Measurements from ENCODE around the gene VCAN. TPM values are rescaled to one million over a fixed set of nuclear protein-coding genes. Genes with fewer than 3 reads are reported as not detected.

The VCAN gene
- total and polyA plus RNA-seq, 2 of the 8 experiments (the other 6 are each of a cell fraction or from before 2014, with no cell fraction given): 146 to 404 TPM

DNA sequence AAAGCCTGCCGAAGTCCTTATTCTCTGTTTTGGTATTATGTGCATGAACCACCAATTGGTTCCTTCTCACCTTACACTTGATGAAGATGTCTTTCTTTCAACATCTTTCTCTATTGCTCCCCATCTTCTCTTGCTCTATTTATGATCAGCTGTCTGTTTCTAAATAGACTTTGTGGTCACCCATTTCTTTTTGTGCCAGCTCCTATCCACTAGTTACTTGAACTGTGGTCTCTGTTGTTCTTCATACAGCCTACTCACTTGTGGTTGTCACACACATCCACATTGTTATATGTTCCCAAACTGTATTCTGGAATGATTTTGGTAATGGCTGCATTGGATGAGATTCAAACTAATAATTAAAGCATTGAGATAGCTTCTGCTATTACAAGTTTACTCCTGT is 11.4 kb downstream of the VCAN start:
- H2BK120ac ChIP-seq (replicated peaks; ENCODE audit: low read depth, low read length): no peak overlapping the region
- H2BK20ac ChIP-seq (ENCODE audit: low read length): no peak overlapping the region
- peaks cover 7 to 97% of the 10 kb centered on the region in 2 experiments; a peak in 3 of 4 replicates for H3K79me2 ChIP-seq (ENCODE audit: control insufficient read depth in 1 of 2, insufficient read depth in 2 of 2, low read length in 2 of 2)
- H3K4me3 ChIP-seq (ENCODE audit: extremely low read depth in 1 of 4, insufficient read depth in 2 of 4, low read depth in 3 of 4, low read length in 4 of 4): no peak overlapping the region
- no peak overlapping the region for H2AK5ac ChIP-seq (ENCODE audit: low read depth, low read length)
- TF ChIP-seq HDAC6 (IDR thresholded peaks at IDR 0.05; ENCODE audit: low read depth, low read length) (no peak), TBP (IDR thresholded peaks at IDR 0.05; ENCODE audit: low read depth, low read length) (no peak), FOSL1 (IDR thresholded peaks at IDR 0.05; ENCODE audit: insufficient read depth, low read depth, low read length) (no peak), GABPA (IDR thresholded peaks at IDR 0.05; ENCODE audit: borderline replicate concordance, insufficient read depth, low read length) (no peak)
- TF ChIP-seq, protein P1, sequence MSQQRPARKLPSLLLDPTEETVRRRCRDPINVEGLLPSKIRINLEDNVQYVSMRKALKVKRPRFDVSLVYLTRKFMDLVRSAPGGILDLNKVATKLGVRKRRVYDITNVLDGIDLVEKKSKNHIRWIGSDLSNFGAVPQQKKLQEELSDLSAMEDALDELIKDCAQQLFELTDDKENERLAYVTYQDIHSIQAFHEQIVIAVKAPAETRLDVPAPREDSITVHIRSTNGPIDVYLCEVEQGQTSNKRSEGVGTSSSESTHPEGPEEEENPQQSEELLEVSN (IDR thresholded peaks at IDR 0.05): no peak
- no peak overlapping the region for H2AFZ ChIP-seq (ENCODE audit: low read length)
- H3K23me2 ChIP-seq (ENCODE audit: low read depth, low read length): peaks cover 4% of the 10 kb centered on the region; the same call in 1 of the 2 replicates
- H4K8ac ChIP-seq (ENCODE audit: extremely low read depth, insufficient read depth, low read length): no peak overlapping the region
- no peak overlapping the region for H4K91ac ChIP-seq (replicated peaks; ENCODE audit: insufficient read length, low read length)
- no peak overlapping the region for H3K14ac ChIP-seq (ENCODE audit: insufficient read length)
- peaks cover 0 to 7% (median 0%) of the 10 kb centered on the region in 4 experiments; a peak in 1 of 7 replicates for H3K4me1 ChIP-seq (replicated peaks in 1 of 4; ENCODE audit: control insufficient read depth in 3 of 4, insufficient read depth in 4 of 4, low read length in 3 of 4)
- H2BK5ac ChIP-seq (ENCODE audit: low read depth, low read length): no peak overlapping the region
- no peaks in the 10 kb centered on the region for H3K79me1 ChIP-seq (ENCODE audit: low read depth, low read length)
- H3K4ac ChIP-seq (replicated peaks; ENCODE audit: insufficient read length, low read depth, low read length): no peak overlapping the region
- no peak overlapping the region for H3K9ac ChIP-seq (replicated peaks in 1 of 4; ENCODE audit: extremely low read depth in 1 of 4, low read depth in 3 of 4, low read length in 3 of 4)
- no peak overlapping the region for H3K18ac ChIP-seq (ENCODE audit: extremely low read depth, low read length)
- H3K36me3 ChIP-seq (ENCODE audit: control insufficient read depth in 2 of 4, insufficient read depth in 4 of 4, low read length in 3 of 4): peaks cover 0 to 50% (median 36%) of the 10 kb centered on the region in 4 experiments; a peak in 6 of 8 replicates
- CTCF ChIA-PET (ENCODE audit: partially characterized antibody): interaction anchor here (0.6 kb wide), 1 partner anchor 1192 kb away, joined by 3 read pairs; no protein-coding TSS in a partner anchor
- H3K56ac ChIP-seq (replicated peaks; ENCODE audit: insufficient read length, low read depth, low read length): no peak overlapping the region
- WGBS, 2 experiments (ENCODE audit: extremely low coverage in 1 of 2, insufficient coverage in 1 of 2, insufficient read length in 1 of 2, insufficient replicate concordance in 2 of 2, low coverage in 1 of 2, low lambda C conversion rate in 2 of 2, missing lambda C conversion rate in 1 of 2): 96% methylated on average over 1 of the region's 1 CpG; no CpG with 5 or more reads in 1 of the 2 experiments
- FAIRE-seq (no peak), DNase-seq (ENCODE audit: low read depth in 1 of 2, low spot score in 2 of 2) (no peak)
- H3K27ac ChIP-seq (ENCODE audit: low read depth, low read length): no peak overlapping the region
- H3K4me2 ChIP-seq (ENCODE audit: insufficient read depth in 1 of 2, low read depth in 2 of 2, low read length in 2 of 2): no peak overlapping the region
- no peak overlapping the region for H2BK12ac ChIP-seq (ENCODE audit: low read depth, low read length)
- no peak overlapping the region for H4K5ac ChIP-seq (ENCODE audit: insufficient read length, low read depth, low read length)
- no peaks in the 10 kb centered on the region for H3K27me3 ChIP-seq (replicated peaks in 1 of 4; ENCODE audit: control insufficient read depth in 3 of 4, extremely low read depth in 1 of 4, insufficient read depth in 3 of 4, low read length in 3 of 4)
- H2BK15ac ChIP-seq (ENCODE audit: low read length): no peak overlapping the region
- POLR2A ChIA-PET (ENCODE audit: partially characterized antibody): no interaction called here
- no peak overlapping the region for H3K23ac ChIP-seq (ENCODE audit: insufficient read length)
- H3K9me3 ChIP-seq (ENCODE audit: insufficient read depth in 2 of 2, low read depth in 1 of 2, low read length in 1 of 2): no peaks in the 10 kb centered on the region
- peaks cover 0 to 1% of the 10 kb centered on the region in 2 experiments for H4K20me1 ChIP-seq (replicated peaks in 1 of 2; ENCODE audit: control insufficient read depth in 1 of 2, insufficient read depth in 2 of 2, low read length in 2 of 2)

Measured in H1 (cell line).